SK-N-SH treated with all-trans-retinoic acid at 6 μM for 48 hours (cell line): ENCODE data around the gene IGDCC3.
"Not testable (repeated sequence)": the region's sequence is repeated elsewhere in the genome, so short reads cannot be mapped to it uniquely, and the experiment has no call there.

Experiments used
- ATAC-seq: fragments of 200-7000 bp; cut with Tn5 transposase; 3 replicates; pipeline ENCODE4 v1.9.1; 2020; ENCODE audit warnings: mild to moderate bottlenecking, moderate library complexity
- ARNTL ChIP-seq: fragments of 450-650 bp; formaldehyde crosslinking; IDR thresholded peaks from 2 replicates; pipeline ENCODE4 v1.5.0; 2020; ENCODE audit warnings: low read depth, mild to moderate bottlenecking, moderate library complexity, borderline replicate concordance
- CREB5 ChIP-seq: fragments of 250-450 bp; sonication (Bioruptor Pico); IDR thresholded peaks from 2 replicates; pipeline ENCODE4 v1.5.1; 2020; ENCODE audit warnings: low read depth, mild to moderate bottlenecking, moderate library complexity
- CSDC2 ChIP-seq: fragments of 250-450 bp; sonication (Bioruptor Pico); IDR thresholded peaks from 2 replicates; pipeline ENCODE4 v1.5.0; 2020; ENCODE audit warnings: mild to moderate bottlenecking, moderate library complexity
- ESRRG ChIP-seq: fragments of 250-450 bp; sonication (Bioruptor Pico); IDR thresholded peaks from 2 replicates; pipeline ENCODE4 v1.6.1; 2021; ENCODE audit warnings: mild to moderate bottlenecking
- GLIS3 ChIP-seq: fragments of 250-450 bp; sonication (Bioruptor Pico); IDR thresholded peaks from 2 replicates; pipeline ENCODE4 v1.5.0; 2020; ENCODE audit warnings: mild to moderate bottlenecking, moderate library complexity
- RARB ChIP-seq: fragments of 250-450 bp; sonication (Bioruptor Pico); IDR thresholded peaks from 2 replicates; pipeline ENCODE4 v1.8.0; 2021; ENCODE audit warnings: mild to moderate bottlenecking, moderate library complexity
- SNAI2 ChIP-seq: fragments of 250-450 bp; sonication (Bioruptor Pico); IDR thresholded peaks from 2 replicates; pipeline ENCODE4 v1.5.0; 2020; ENCODE audit warnings: mild to moderate bottlenecking, moderate library complexity
- TCF4 ChIP-seq: fragments of 250-450 bp; sonication (Bioruptor Pico); IDR thresholded peaks from 2 replicates; pipeline ENCODE4 v1.8.0; 2021; ENCODE audit warnings: mild to moderate bottlenecking, moderate library complexity, borderline replicate concordance
- TOX ChIP-seq: fragments of 250-450 bp; sonication (Bioruptor Pico); IDR thresholded peaks from 2 replicates; pipeline ENCODE4 v1.8.0; 2021; ENCODE audit warnings: mild to moderate bottlenecking, moderate library complexity, borderline replicate concordance
- TSHZ2 ChIP-seq: fragments of 250-450 bp; sonication (Bioruptor Pico); IDR thresholded peaks from 2 replicates; pipeline ENCODE4 v1.5.0; 2020; ENCODE audit warnings: mild to moderate bottlenecking, moderate library complexity
- ZC3H10 ChIP-seq: fragments of 250-450 bp; sonication (Bioruptor Pico); IDR thresholded peaks from 2 replicates; pipeline ENCODE4 v1.5.1; 2021; ENCODE audit warnings: mild to moderate bottlenecking, moderate library complexity
- ZFP3 ChIP-seq: fragments of 250-450 bp; sonication (Bioruptor Pico); IDR thresholded peaks from 2 replicates; pipeline ENCODE4 v1.5.0; 2020; ENCODE audit warnings: mild to moderate bottlenecking, moderate library complexity
- ZNF70 ChIP-seq: fragments of 450-650 bp; formaldehyde crosslinking; IDR thresholded peaks from 2 replicates; pipeline ENCODE4 v1.5.0; 2020; ENCODE audit warnings: mild to moderate bottlenecking, moderate library complexity
- ZNF8 ChIP-seq: fragments of 450-650 bp; formaldehyde crosslinking; IDR thresholded peaks from 2 replicates; pipeline ENCODE4 v1.5.0; 2020; ENCODE audit warnings: mild to moderate bottlenecking, moderate library complexity
- TF ChIP-seq, protein P1 (sequence below): fragments of 250-450 bp; sonication (Bioruptor Pico); IDR thresholded peaks from 2 replicates; pipeline ENCODE4 v1.8.0; 2020; ENCODE audit warnings: mild to moderate bottlenecking, moderate library complexity, borderline replicate concordance
- TF ChIP-seq, protein P2 (sequence below): fragments of 250-450 bp; sonication (Bioruptor Pico); IDR thresholded peaks from 2 replicates; pipeline ENCODE4 v1.5.1; 2021; ENCODE audit warnings: mild to moderate bottlenecking, moderate library complexity
- TF ChIP-seq, protein P3 (sequence below): fragments of 250-450 bp; sonication (Bioruptor Pico); IDR thresholded peaks from 2 replicates; pipeline ENCODE4 v1.8.0; 2021; ENCODE audit warnings: low read depth, mild to moderate bottlenecking, moderate library complexity, borderline replicate concordance

IGDCC3 gene

DNA sequence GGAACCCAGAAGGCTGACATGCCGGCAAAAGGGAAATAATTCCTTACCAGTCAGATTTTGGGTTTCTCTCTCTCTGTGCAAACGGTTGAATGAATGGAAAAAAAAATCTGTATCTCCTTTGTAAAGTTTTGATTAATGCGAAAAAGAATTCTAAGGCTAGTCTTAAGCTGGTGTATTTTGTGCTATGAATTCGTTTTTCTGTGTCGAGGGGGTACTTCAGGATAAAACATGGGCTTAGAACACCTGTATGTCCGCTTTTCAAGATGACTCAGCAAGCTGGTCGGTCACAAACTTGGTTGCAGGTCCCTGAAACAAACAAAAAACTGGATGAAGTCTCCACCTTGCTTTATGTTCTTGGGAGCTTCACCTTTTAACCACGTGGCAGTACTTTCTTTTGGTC is 28.5 kb downstream of the IGDCC3 start:
- ATAC-seq: no peak
- TF ChIP-seq CSDC2 (CRISPR knock-in tag) (no peak), ZC3H10 (no peak), TOX (CRISPR knock-in tag) (no peak), RARB (CRISPR knock-in tag) (no peak), ZFP3 (CRISPR knock-in tag) (no peak), GLIS3 (CRISPR knock-in tag) (no peak), TSHZ2 (no peak), ZNF8 (CRISPR knock-in tag) (no peak), SNAI2 (CRISPR knock-in tag) (no peak), ESRRG (CRISPR knock-in tag) (no peak)
- TF ChIP-seq, protein P1, sequence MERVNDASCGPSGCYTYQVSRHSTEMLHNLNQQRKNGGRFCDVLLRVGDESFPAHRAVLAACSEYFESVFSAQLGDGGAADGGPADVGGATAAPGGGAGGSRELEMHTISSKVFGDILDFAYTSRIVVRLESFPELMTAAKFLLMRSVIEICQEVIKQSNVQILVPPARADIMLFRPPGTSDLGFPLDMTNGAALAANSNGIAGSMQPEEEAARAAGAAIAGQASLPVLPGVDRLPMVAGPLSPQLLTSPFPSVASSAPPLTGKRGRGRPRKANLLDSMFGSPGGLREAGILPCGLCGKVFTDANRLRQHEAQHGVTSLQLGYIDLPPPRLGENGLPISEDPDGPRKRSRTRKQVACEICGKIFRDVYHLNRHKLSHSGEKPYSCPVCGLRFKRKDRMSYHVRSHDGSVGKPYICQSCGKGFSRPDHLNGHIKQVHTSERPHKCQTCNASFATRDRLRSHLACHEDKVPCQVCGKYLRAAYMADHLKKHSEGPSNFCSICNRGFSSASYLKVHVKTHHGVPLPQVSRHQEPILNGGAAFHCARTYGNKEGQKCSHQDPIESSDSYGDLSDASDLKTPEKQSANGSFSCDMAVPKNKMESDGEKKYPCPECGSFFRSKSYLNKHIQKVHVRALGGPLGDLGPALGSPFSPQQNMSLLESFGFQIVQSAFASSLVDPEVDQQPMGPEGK (CRISPR knock-in tag): no peak
- TF ChIP-seq, protein P2, sequence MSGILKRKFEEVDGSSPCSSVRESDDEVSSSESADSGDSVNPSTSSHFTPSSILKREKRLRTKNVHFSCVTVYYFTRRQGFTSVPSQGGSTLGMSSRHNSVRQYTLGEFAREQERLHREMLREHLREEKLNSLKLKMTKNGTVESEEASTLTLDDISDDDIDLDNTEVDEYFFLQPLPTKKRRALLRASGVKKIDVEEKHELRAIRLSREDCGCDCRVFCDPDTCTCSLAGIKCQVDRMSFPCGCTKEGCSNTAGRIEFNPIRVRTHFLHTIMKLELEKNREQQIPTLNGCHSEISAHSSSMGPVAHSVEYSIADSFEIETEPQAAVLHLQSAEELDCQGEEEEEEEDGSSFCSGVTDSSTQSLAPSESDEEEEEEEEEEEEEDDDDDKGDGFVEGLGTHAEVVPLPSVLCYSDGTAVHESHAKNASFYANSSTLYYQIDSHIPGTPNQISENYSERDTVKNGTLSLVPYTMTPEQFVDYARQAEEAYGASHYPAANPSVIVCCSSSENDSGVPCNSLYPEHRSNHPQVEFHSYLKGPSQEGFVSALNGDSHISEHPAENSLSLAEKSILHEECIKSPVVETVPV: no peak
- TF ChIP-seq, protein P3, sequence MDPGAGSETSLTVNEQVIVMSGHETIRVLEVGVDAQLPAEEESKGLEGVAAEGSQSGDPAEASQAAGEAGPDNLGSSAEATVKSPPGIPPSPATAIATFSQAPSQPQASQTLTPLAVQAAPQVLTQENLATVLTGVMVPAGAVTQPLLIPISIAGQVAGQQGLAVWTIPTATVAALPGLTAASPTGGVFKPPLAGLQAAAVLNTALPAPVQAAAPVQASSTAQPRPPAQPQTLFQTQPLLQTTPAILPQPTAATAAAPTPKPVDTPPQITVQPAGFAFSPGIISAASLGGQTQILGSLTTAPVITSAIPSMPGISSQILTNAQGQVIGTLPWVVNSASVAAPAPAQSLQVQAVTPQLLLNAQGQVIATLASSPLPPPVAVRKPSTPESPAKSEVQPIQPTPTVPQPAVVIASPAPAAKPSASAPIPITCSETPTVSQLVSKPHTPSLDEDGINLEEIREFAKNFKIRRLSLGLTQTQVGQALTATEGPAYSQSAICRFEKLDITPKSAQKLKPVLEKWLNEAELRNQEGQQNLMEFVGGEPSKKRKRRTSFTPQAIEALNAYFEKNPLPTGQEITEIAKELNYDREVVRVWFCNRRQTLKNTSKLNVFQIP (CRISPR knock-in tag): no peak

DNA sequence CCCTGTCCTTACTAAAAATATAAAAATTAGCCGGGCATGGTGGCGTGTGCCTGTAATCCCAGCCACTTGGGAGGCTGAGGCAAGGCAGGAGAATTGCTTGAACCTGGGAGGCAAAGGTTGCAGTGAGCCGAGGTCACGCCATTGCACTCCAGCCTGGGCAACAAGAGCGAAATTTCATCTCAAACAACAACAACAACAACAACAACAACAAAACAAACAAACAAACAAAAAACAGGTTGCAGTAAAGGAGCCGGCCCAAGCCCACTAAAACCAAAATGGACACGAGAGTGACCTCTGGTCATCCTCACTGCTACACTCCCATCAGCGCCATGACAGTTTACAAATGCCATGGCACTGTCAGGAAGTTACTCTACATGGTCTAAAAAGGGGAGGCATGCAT is 30.0 kb downstream of the IGDCC3 start:
- not testable (repeated sequence) for ATAC-seq

- TF ChIP-seq CSDC2 (CRISPR knock-in tag): no peak
- TF ChIP-seq ZNF70 (CRISPR knock-in tag): 0 out of 2 replicates have a peak, but pooled peaks have one; percentile 8
- no peak for TF ChIP-seq GLIS3 (CRISPR knock-in tag)
- TF ChIP-seq, protein P1 (CRISPR knock-in tag): no peak
- no peak for TF ChIP-seq SNAI2 (CRISPR knock-in tag)
- 0 out of 2 replicates have a peak, but pooled peaks have one; percentile 14 for TF ChIP-seq TSHZ2
- no peak for TF ChIP-seq ARNTL (CRISPR knock-in tag)
- TF ChIP-seq TCF4: peak; percentile 59; the same call in 1 of the 2 replicates
- TF ChIP-seq CREB5 (CRISPR knock-in tag): no peak
- TF ChIP-seq, all 23 proteins: peak for 3
- no peak; the same call in 2 of the 3 replicates for ATAC-seq
These were observed 30.8 kb downstream of the IGDCC3 start for GRCh38 chr15:65346856-65347598.
